ENCODE measurements around the gene FN1.

FN1 gene

DNA sequence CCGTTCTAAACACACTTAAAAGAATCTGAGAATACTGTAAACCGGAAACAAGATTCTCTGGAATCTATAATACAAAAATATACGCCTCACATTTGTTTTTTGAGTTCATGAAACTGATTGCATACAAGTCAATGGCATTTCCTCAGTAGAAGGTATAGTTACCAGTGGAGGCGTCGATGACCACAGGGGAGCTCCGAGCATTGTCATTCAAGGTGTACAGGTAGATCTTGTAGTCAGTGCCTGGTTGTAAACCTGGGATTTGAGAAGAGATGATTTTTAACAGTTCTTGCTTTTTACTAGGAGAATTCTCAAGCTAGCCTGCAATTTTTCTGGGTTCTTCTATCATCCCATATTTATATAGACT is 60.4 kb downstream of the FN1 start:
- no peak for TF ChIP-seq CTCF (IDR thresholded peaks at IDR 0.05; ENCODE audit: poor library complexity, severe bottlenecking)
- Histone ChIP-seq H3K4me1 (ENCODE audit: insufficient read depth, poor library complexity, severe bottlenecking) (no peaks in the 10 kb centered on the region), H3K4me3 (ENCODE audit: severe bottlenecking) (no peak overlapping the region), H3K9me3 (ENCODE audit: severe bottlenecking) (no peaks in the 10 kb centered on the region), H3K36me3 (ENCODE audit: low read depth) (peaks cover 98% of the 10 kb centered on the region), H3K27ac (ENCODE audit: poor library complexity, severe bottlenecking) (no peak overlapping the region), H3K27me3 (ENCODE audit: insufficient read depth, poor library complexity, severe bottlenecking) (no peaks in the 10 kb centered on the region)
- DNase-seq (ENCODE audit: low spot score) (no peak), ATAC-seq (ENCODE audit: low read depth) (no peak)

- H3K27me3 ChIP-seq (ENCODE audit: insufficient read depth, poor library complexity, severe bottlenecking) = no peaks in the 10 kb centered on the region
- no peak overlapping the region for H3K4me3 ChIP-seq (ENCODE audit: severe bottlenecking)
- no peak for TF ChIP-seq CTCF (IDR thresholded peaks at IDR 0.05; ENCODE audit: poor library complexity, severe bottlenecking)
- ATAC-seq (ENCODE audit: low read depth) (no peak), DNase-seq (ENCODE audit: low spot score) (no peak)
- peaks cover 97% of the 10 kb centered on the region for H3K36me3 ChIP-seq (ENCODE audit: low read depth)
- H3K4me1 ChIP-seq (ENCODE audit: insufficient read depth, poor library complexity, severe bottlenecking) = no peaks in the 10 kb centered on the region
- H3K9me3 ChIP-seq (ENCODE audit: severe bottlenecking) = no peaks in the 10 kb centered on the region
- H3K27ac ChIP-seq (ENCODE audit: poor library complexity, severe bottlenecking) = no peak overlapping the region
Measured at GRCh38 chr2:215374642-215375466, 61.0 kb downstream of the FN1 start.

GRCh38 chr2:215374002-215374401 is 61.9 kb downstream of the FN1 start:
- no peak for TF ChIP-seq CTCF (IDR thresholded peaks at IDR 0.05; ENCODE audit: poor library complexity, severe bottlenecking)

GRCh38 chr2:215372968-215373649 is 62.8 kb downstream of the FN1 start:
- H3K27me3 ChIP-seq (ENCODE audit: insufficient read depth, poor library complexity, severe bottlenecking) = no peaks in the 10 kb centered on the region
- H3K36me3 ChIP-seq (ENCODE audit: low read depth) = peaks cover 97% of the 10 kb centered on the region
- H3K4me3 ChIP-seq (ENCODE audit: severe bottlenecking) = no peak overlapping the region
- no peaks in the 10 kb centered on the region for H3K4me1 ChIP-seq (ENCODE audit: insufficient read depth, poor library complexity, severe bottlenecking)
- H3K27ac ChIP-seq (ENCODE audit: poor library complexity, severe bottlenecking) = no peak overlapping the region
- DNase-seq (ENCODE audit: low spot score) (no peak), ATAC-seq (ENCODE audit: low read depth) (no peak)
- no peaks in the 10 kb centered on the region for H3K9me3 ChIP-seq (ENCODE audit: severe bottlenecking)
- no peak for TF ChIP-seq CTCF (IDR thresholded peaks at IDR 0.05; ENCODE audit: poor library complexity, severe bottlenecking)

More at GRCh38 chr2:215374002-215374401, 61.9 kb downstream of the FN1 start:
- H3K4me1 ChIP-seq (ENCODE audit: insufficient read depth, poor library complexity, severe bottlenecking) = no peaks in the 10 kb centered on the region
- DNase-seq (ENCODE audit: low spot score) (no peak), ATAC-seq (ENCODE audit: low read depth) (no peak)
- peaks cover 97% of the 10 kb centered on the region for H3K36me3 ChIP-seq (ENCODE audit: low read depth)
- no peaks in the 10 kb centered on the region for H3K9me3 ChIP-seq (ENCODE audit: severe bottlenecking)
- H3K27me3 ChIP-seq (ENCODE audit: insufficient read depth, poor library complexity, severe bottlenecking) = no peaks in the 10 kb centered on the region
- H3K4me3 ChIP-seq (ENCODE audit: severe bottlenecking) = no peak overlapping the region
- no peak overlapping the region for H3K27ac ChIP-seq (ENCODE audit: poor library complexity, severe bottlenecking)
